ES-I3 (cell line): ENCODE measurements around the gene EPB41L3.

Source experiments
- H3K36me3 ChIP-seq: 2 replicates; pipeline ENCODE4 v1.6.1; 2013; ENCODE audit warnings: mild to moderate bottlenecking, low read length, control low read depth, moderate library complexity; ENCODE audit not compliant: insufficient read depth
- H3K4me1 ChIP-seq: 2 replicates; pipeline ENCODE4 v1.6.1; 2013; ENCODE audit warnings: mild to moderate bottlenecking, control low read depth, low read length; ENCODE audit not compliant: insufficient read depth
- H3K9ac ChIP-seq: 2 replicates; pipeline ENCODE4 v1.6.1; 2013; ENCODE audit warnings: low read depth, mild to moderate bottlenecking, low read length, moderate library complexity
- H3K9me3 ChIP-seq: 2 replicates; pipeline ENCODE4 v1.6.1; 2013; ENCODE audit warnings: mild to moderate bottlenecking, low read length, moderate library complexity; ENCODE audit not compliant: control insufficient read depth, insufficient read depth

EPB41L3 gene

GRCh38 chr18:5370332-5370731, 173.5 kb downstream of the EPB41L3 start:
- Histone ChIP-seq H3K9me3 (no peaks in the 10 kb centered on the region), H3K36me3 (no peaks in the 10 kb centered on the region), H3K9ac (no peak overlapping the region)

GRCh38 chr18:5369513-5369912, 174.3 kb downstream of the EPB41L3 start:
- H3K9ac ChIP-seq: no peak overlapping the region
- no peaks in the 10 kb centered on the region for H3K9me3 ChIP-seq
- H3K36me3 ChIP-seq: no peaks in the 10 kb centered on the region
- H3K4me1 ChIP-seq: peaks cover 4% of the 10 kb centered on the region; the same call in 1 of the 2 replicates

More at GRCh38 chr18:5370332-5370731, 173.5 kb downstream of the EPB41L3 start:
- peaks cover 4% of the 10 kb centered on the region; the same call in 1 of the 2 replicates for H3K4me1 ChIP-seq

- Histone ChIP-seq H3K4me1 (peaks cover 4% of the 10 kb centered on the region; the same call in 1 of the 2 replicates), H3K9me3 (no peaks in the 10 kb centered on the region), H3K36me3 (no peaks in the 10 kb centered on the region), H3K9ac (no peak overlapping the region)
Measured at GRCh38 chr18:5365443-5365842, 178.4 kb downstream of the EPB41L3 start.

- H3K9ac ChIP-seq: no peak overlapping the region
- H3K36me3 ChIP-seq: no peaks in the 10 kb centered on the region
- H3K9me3 ChIP-seq: no peaks in the 10 kb centered on the region
- no peaks in the 10 kb centered on the region for H3K4me1 ChIP-seq
Measured at GRCh38 chr18:5350636-5351035, 193.2 kb downstream of the EPB41L3 start.
